Colonic mucosa (tissue), 4 donors: Measurements from ENCODE around the gene GNPAT. TPM values are rescaled to one million over a fixed set of nuclear protein-coding genes. Genes with fewer than 3 reads are reported as not detected.

ENCODE experiments used
- DNase-seq: peaks from one replicate; pipeline ENCODE4 v3.0.0-alpha.2; 2020
- H3K27ac ChIP-seq: fragments of 200-600 bp; one replicate; pipeline ENCODE4 v1.8.0; 2021
- H3K27me3 ChIP-seq: fragments of 200-600 bp; one replicate; pipeline ENCODE4 v1.8.0; 2021
- H3K36me3 ChIP-seq: fragments of 200-600 bp; one replicate; pipeline ENCODE4 v1.8.0; 2021
- H3K4me1 ChIP-seq: fragments of 200-600 bp; one replicate; pipeline ENCODE4 v1.8.0; 2021; ENCODE audit warnings: mild to moderate bottlenecking
- H3K4me3 ChIP-seq: fragments of 200-600 bp; one replicate; pipeline ENCODE4 v1.8.0; 2021
- H3K9ac ChIP-seq, 2 donors: one replicate each; pipeline ENCODE4 v1.7.0; 2013; ENCODE audit warnings: control low read depth in 2 of 2, low read depth in 2 of 2, low read length in 2 of 2
- H3K9me3 ChIP-seq: fragments of 200-600 bp; one replicate; pipeline ENCODE4 v1.8.0; 2021
- CTCF ChIP-seq: fragments of 200-600 bp; IDR thresholded peaks from one replicate; pipeline ENCODE4 v1.8.0; 2022; ENCODE audit warnings: antibody characterized with exemption, mild to moderate bottlenecking
- intact Hi-C: fragments of 100-400 bp; cut with DNase I; formaldehyde crosslinking; loops from one replicate; pipeline ENCODE4 v1.14.1; 2022
- total RNA-seq, 2 donors: library from RNA; stranded (reverse); fragmentation: NEBNext Ultra II Directional in 1 of 2; extraction: Animal tissue kit (Norgen Biotek cat#: 25700) in 1 of 2; gene quantifications; one replicate each; pipeline ENCODE4 v1.2.1, GENCODE V29; 2021
- donor health status: healthy.
- donor health status: DM: no; HTN: no; CAD: no.
- donor health status: DM: no; HTN: no; CAD: no.

Gene GNPAT
- total RNA-seq, 2 donors from 2014 or later, result 34.9 to 40.5 TPM

- intact Hi-C loops, result no loop called here
Measured at GRCh38 chr1:231196307-231196706, 44.7 kb upstream of the GNPAT start.

DNA sequence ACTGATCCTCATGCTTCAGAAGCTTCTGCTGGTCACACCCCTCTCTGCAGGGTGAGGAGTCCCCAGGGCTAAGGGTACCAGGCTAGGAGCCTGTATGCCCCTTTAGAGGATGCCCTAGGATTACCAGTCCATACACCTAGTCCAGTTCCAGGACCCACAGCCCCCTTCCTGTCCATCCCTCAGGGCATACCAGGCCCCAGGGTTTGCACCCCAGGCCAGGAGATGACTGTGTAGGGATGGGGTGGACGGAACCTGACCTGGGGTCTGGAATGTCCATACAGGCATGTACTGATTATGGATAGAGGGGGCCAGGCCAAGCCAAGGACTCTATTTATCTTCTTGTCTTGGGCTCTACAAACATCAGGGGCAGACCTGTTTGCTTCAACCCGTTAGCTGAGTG is 44.3 kb upstream of the GNPAT start:
- no peak overlapping the region for H3K27ac ChIP-seq
- no peaks in the 10 kb centered on the region for H3K4me1 ChIP-seq
- no peaks in the 10 kb centered on the region for H3K36me3 ChIP-seq
- H3K27me3 ChIP-seq, result no peaks in the 10 kb centered on the region
- H3K4me3 ChIP-seq, result no peak overlapping the region
- no peak for TF ChIP-seq CTCF
- H3K9ac ChIP-seq, result no peak overlapping the region
- no peaks in the 10 kb centered on the region for H3K9me3 ChIP-seq
- DNase-seq, result no peak
- intact Hi-C loops, result no loop called here

More at GRCh38 chr1:231196307-231196706, 44.7 kb upstream of the GNPAT start:
- no peak for DNase-seq
- Histone ChIP-seq H3K27me3 (no peaks in the 10 kb centered on the region), H3K27ac (no peak overlapping the region), H3K9ac (no peak overlapping the region), H3K9me3 (no peaks in the 10 kb centered on the region), H3K4me3 (no peak overlapping the region), H3K36me3 (no peaks in the 10 kb centered on the region), H3K4me1 (no peaks in the 10 kb centered on the region)
- TF ChIP-seq CTCF, result no peak

GRCh38 chr1:231199868-231200267 is 41.1 kb upstream of the GNPAT start:
- TF ChIP-seq CTCF, result no peak
- Histone ChIP-seq H3K27ac (no peak overlapping the region), H3K4me1 (no peaks in the 10 kb centered on the region), H3K9ac (no peak overlapping the region), H3K4me3 (no peak overlapping the region), H3K9me3 (no peaks in the 10 kb centered on the region), H3K36me3 (no peaks in the 10 kb centered on the region), H3K27me3 (no peaks in the 10 kb centered on the region)
- DNase-seq, result no peak
- intact Hi-C loops, result no loop called here

DNA sequence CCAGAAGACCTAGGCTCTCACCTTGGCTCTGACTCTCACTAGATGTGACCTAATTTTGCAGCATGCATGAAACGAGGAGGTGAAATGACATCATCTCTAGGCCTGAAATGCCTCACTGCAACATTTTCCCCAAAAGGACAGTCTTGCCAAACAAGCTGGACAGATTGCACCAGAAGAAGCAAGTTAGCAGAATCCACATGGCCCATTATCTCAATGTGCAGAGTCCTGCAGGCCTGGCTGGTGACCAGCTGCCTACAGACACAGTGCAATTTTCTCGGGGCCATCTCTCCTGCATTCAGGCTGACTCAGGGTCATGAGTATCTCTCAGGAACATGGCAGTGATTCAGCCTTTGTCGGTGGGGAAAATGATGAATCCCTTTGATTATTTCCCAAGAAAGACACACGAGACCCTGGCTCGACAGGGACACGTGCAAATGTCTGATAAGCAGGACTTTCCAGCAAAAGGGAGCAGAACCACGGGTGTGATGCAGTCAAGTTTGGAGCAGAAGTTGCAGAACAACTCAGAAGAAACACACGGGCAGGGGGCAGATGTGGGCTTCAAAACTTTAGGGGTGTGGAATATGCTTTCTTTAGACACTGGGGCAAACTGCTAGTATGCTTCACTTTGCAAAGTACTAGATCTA is 40.5 kb upstream of the GNPAT start:
- TF ChIP-seq CTCF, result no peak
- no peaks in the 10 kb centered on the region for H3K36me3 ChIP-seq
- no peaks in the 10 kb centered on the region for H3K27me3 ChIP-seq
- intact Hi-C loops, result no loop called here
- no peaks in the 10 kb centered on the region for H3K9me3 ChIP-seq
- H3K9ac ChIP-seq, result no peak overlapping the region
- H3K27ac ChIP-seq, result no peak overlapping the region
- no peak overlapping the region for H3K4me3 ChIP-seq
- no peaks in the 10 kb centered on the region for H3K4me1 ChIP-seq
- no peak for DNase-seq

DNA sequence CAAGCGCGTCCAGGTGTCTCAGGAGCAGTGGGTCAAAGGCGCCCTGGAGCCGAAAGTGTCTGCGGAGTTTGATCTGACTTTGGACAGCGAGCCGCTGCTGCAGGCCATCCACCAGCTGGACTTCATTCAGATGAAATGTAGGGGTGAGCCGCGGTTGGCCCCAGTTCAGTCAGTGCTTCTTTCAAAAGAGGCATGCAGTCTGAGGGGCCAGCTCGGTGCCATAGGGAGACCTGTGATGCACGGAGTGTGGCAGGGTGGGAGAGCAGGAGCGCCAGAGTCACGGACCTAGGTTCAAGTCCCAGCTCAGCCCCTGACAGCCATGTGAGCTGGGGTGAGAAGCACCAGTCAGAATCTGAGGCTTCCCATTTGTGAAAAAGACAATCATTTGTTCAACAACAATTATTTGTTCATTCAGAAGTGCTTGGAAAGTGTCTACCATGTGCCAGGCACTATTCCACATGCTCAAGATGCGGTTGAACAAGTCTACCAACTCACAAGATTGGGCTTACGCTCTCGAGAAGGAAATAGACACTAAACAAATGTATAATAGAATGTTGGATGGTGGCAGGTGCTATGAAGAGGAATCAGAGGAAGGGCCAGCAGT is 39.5 kb upstream of the GNPAT start:
- intact Hi-C loops, result no loop called here
- H3K4me1 ChIP-seq, result no peaks in the 10 kb centered on the region
- H3K4me3 ChIP-seq, result no peak overlapping the region
- H3K27ac ChIP-seq, result no peak overlapping the region
- H3K27me3 ChIP-seq, result no peaks in the 10 kb centered on the region
- no peaks in the 10 kb centered on the region for H3K36me3 ChIP-seq
- H3K9me3 ChIP-seq, result no peaks in the 10 kb centered on the region
- H3K9ac ChIP-seq, result no peak overlapping the region
- TF ChIP-seq CTCF, result no peak
- DNase-seq, result no peak
